AG09319 (cell line): Measurements from ENCODE around the gene KCNK13.

Source experiments
- DNase-seq: peaks from one replicate; pipeline ENCODE4 v3.0.0-alpha.2; 2010; ENCODE audit warnings: low read depth; ENCODE audit errors: extremely low read depth
- TF ChIP-seq, protein P1 (sequence below): IDR thresholded peaks from 2 replicates; pipeline ENCODE4 v1.5.1; 2011; ENCODE audit warnings: low read depth, mild to moderate bottlenecking, inconsistent platforms, low read length, moderate library complexity

Gene KCNK13

DNA sequence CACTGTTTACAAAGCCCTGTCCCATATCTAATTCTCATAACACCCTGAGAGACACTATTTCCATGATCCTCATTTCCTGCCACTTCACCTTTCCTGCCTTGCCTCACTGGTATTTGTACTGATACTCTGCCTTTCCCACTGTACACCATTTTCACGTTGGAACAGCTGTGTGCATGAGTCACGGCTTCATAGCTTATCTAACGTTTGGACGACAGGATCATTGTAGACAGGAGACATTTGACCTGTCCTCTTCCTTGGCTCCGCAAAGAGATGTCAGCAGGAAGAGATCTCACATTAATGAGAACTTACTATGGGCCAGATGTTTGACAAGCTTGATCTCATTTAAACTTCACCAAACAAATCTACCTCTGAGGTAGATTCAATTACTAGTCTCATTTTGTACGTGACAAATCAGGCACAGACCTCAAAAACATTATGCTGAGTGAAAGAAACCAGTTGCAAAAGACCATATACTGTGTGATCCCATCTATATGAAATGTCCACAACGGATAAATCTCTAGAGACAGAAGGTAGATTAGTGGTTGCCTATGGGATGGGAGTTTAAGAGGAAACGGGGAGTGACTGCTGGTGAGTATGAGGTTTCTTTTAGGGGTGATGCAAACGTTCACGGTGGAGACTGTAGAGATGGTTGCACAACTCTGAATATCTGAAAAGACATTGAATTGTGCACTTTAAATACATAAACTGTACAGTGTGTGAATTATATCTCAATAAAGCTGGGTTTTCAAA is 71.2 kb downstream of the KCNK13 start:
- TF ChIP-seq, protein P1, sequence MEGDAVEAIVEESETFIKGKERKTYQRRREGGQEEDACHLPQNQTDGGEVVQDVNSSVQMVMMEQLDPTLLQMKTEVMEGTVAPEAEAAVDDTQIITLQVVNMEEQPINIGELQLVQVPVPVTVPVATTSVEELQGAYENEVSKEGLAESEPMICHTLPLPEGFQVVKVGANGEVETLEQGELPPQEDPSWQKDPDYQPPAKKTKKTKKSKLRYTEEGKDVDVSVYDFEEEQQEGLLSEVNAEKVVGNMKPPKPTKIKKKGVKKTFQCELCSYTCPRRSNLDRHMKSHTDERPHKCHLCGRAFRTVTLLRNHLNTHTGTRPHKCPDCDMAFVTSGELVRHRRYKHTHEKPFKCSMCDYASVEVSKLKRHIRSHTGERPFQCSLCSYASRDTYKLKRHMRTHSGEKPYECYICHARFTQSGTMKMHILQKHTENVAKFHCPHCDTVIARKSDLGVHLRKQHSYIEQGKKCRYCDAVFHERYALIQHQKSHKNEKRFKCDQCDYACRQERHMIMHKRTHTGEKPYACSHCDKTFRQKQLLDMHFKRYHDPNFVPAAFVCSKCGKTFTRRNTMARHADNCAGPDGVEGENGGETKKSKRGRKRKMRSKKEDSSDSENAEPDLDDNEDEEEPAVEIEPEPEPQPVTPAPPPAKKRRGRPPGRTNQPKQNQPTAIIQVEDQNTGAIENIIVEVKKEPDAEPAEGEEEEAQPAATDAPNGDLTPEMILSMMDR = no peak
- no peak for DNase-seq

- TF ChIP-seq, protein P1 = no peak
- no peak for DNase-seq
These were observed 75.1 kb downstream of the KCNK13 start for GRCh38 chr14:90136904-90137303.

GRCh38 chr14:90137807-90138206 is 76.0 kb downstream of the KCNK13 start:
- DNase-seq = no peak
- TF ChIP-seq, protein P1 = no peak

GRCh38 chr14:90139199-90139598 is 77.4 kb downstream of the KCNK13 start:
- DNase-seq = no peak
- TF ChIP-seq, protein P1 = no peak

DNA sequence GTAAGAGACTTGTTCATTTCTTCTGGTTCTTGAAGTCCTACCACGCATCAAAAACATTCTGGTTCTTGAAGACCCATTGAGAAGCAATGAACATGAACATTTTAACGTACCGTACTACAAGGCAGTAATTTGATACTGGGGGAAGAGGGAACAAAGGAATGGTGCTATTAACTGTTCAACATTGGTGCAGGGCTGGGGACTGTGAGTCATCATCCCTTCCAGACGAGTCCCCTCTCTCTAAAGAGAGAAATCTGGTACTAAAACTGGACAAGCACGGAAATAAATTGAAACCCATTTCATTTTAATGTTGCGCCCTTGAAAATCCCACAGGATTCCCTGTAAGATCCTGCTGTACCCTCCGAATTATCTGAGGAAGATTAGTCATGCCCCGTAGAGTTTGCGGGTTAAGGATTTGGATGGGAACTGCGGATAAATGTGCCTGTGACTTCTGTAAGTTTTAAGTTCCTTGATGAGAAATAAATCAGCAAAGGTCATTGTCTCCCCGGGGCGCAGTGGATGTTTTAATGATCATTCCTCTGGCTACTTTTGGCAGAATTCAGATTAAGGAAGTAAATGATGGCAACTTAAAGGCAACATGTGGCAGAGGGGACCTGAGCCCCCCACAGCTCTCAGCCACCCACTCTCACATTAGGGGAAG is 78.6 kb downstream of the KCNK13 start:
- TF ChIP-seq, protein P1 = no peak
- DNase-seq = no peak

GRCh38 chr14:90140956-90141316 is 79.1 kb downstream of the KCNK13 start:
- TF ChIP-seq, protein P1 = no peak
- DNase-seq = no peak

- TF ChIP-seq, protein P1 = no peak
- DNase-seq = no peak
These were observed 91.6 kb downstream of the KCNK13 start for GRCh38 chr14:90153429-90153828.
